Large intestine (tissue), 3 donors: Measurements from ENCODE around the gene EIF2D. TPM values are rescaled to one million over a fixed set of nuclear protein-coding genes. Genes with fewer than 3 reads are reported as not detected.

ENCODE experiments used
- DNase-seq, 2 donors: peaks; one replicate each; pipeline versions ENCODE4 v3.0.0 to v3.0.0-alpha.2; 2013
- H3K27ac ChIP-seq: one replicate; pipeline ENCODE4 v1.5.1; 2013; ENCODE audit warnings: low read length
- H3K27me3 ChIP-seq: 2 replicates; pipeline ENCODE4 v1.6.1; 2013; ENCODE audit warnings: low read length; ENCODE audit not compliant: control insufficient read depth, insufficient read depth
- H3K36me3 ChIP-seq: 2 replicates; pipeline ENCODE4 v1.6.1; 2013; ENCODE audit warnings: low read length; ENCODE audit not compliant: control insufficient read depth, insufficient read depth
- H3K4me1 ChIP-seq: one replicate; pipeline ENCODE4 v1.6.1; 2013; ENCODE audit warnings: low read length; ENCODE audit not compliant: control insufficient read depth, insufficient read depth
- H3K4me3 ChIP-seq: one replicate; pipeline ENCODE4 v1.5.1; 2013; ENCODE audit warnings: low read length
- H3K9me3 ChIP-seq: one replicate; pipeline ENCODE4 v1.6.1; 2013; ENCODE audit warnings: mild to moderate bottlenecking, low read depth, low read length, moderate library complexity; ENCODE audit not compliant: control insufficient read depth
- WGBS: methylation state at CpG from one replicate; pipeline ENCODE4 v1.1.5; 2013; ENCODE audit warnings: low lambda C conversion rate; ENCODE audit not compliant: insufficient coverage; 5-methylcytosine and 5-hydroxymethylcytosine counted together
- polyA plus RNA-seq: library from polyadenylated mRNA; unstranded; fragments of 120-200 nt; gene quantifications from one replicate; pipeline ENCODE4 v1.2.1, GENCODE V29; 2013

EIF2D gene
- polyA plus RNA-seq, 1 donor, result 53.2 TPM

DNA sequence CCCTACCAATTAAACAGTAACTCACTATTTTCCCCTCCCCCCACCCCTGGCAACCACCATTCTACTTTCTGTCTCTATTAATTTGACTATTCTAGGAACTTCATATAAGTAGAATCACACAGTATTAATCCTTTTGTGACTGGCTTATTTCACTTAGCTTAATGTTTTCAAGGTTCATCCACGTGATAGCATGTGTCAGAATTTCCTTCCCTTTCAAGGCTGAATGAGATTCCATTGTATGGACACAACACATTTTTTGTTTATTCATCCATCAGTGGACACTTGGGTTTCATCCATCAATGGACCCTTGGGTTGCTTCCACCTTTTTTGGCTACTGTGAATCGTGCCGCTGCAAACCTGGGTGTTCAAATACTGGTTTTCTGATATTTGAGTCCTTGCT is 41.7 kb downstream of the EIF2D start:
- no peak for DNase-seq
- no CpG with 5 or more reads among the region's 3 CpGs for WGBS
- Histone ChIP-seq H3K4me1 (no peaks in the 10 kb centered on the region), H3K4me3 (no peak overlapping the region), H3K9me3 (no peaks in the 10 kb centered on the region), H3K27me3 (no peaks in the 10 kb centered on the region), H3K27ac (no peak overlapping the region), H3K36me3 (no peaks in the 10 kb centered on the region)

DNA sequence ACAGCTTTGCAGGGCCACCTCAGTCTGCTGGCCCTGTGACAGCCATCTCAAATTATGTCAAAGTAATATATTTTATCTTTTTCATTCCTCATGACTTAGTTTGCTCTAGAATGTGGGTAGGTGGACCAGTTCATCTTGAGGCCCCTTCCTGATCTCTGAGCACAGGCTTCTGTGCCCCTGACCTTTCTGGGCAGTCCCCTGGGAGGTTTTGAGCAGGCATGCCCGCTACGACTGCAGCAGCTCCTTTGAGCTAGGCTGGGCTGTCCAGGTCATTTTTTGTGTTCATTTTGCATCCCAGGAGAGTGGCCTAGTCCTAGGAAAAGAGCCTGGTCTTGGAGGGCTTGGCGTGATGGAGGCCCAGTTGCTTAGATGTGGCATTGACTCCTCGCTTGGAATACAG is 42.7 kb downstream of the EIF2D start:
- no peak for DNase-seq
- no CpG with 5 or more reads among the region's 4 CpGs for WGBS
- H3K4me1 ChIP-seq, result no peaks in the 10 kb centered on the region
- no peaks in the 10 kb centered on the region for H3K27me3 ChIP-seq
- no peak overlapping the region for H3K27ac ChIP-seq
- H3K9me3 ChIP-seq, result no peaks in the 10 kb centered on the region
- no peak overlapping the region for H3K4me3 ChIP-seq
- no peaks in the 10 kb centered on the region for H3K36me3 ChIP-seq

DNA sequence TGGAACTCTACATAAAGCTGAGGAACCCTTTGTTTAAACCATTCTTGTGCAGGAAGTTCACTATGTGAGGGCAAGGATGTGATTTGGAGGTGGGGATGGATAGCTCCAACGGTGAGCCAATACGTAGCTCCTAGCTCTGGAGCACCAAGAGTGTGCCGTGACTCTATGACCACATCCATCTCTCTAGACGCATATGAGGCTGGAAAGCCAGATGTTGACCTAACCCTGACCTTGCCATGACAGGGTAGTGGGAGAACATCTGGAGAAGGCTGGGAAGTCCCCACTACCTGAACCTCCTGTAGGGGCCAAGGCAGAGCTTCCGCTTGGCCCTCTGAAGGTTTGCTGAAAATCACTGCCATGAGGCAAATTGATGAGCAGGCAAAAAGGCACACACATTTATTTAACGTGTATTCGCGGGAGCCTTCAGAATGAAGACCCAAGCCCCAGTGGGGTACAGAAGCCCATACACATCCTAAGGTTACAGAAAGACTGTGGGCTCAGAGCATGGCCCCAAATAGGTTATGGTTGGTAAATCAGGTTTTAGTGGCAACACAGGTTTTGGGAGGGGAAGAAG is 43.4 kb downstream of the EIF2D start:
- H3K27ac ChIP-seq, result no peak overlapping the region
- no peaks in the 10 kb centered on the region for H3K36me3 ChIP-seq
- no CpG with 5 or more reads among the region's 8 CpGs for WGBS
- no peaks in the 10 kb centered on the region for H3K27me3 ChIP-seq
- H3K4me1 ChIP-seq, result no peaks in the 10 kb centered on the region
- DNase-seq, result no peak
- no peak overlapping the region for H3K4me3 ChIP-seq
- H3K9me3 ChIP-seq, result no peaks in the 10 kb centered on the region

DNA sequence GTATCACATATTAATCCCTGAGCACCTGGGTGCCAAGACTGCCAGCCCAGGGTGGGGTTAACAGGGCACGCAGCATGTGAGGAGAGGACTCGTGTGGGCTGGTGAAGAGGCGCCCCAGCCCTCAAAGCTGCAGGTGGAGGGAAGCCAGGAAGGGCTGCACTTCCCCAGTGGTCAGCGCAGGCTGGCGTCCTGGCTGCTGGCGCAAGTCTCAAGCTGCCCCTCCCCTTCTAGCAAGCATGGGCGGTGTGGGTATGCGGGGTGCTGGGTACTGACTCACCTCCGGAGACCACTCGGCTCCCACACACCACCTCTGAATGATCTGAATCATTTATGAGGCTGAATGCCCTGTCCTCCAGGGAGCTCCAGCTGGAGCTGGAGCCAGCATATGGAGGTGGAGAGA is 44.0 kb downstream of the EIF2D start:
- Histone ChIP-seq H3K27me3 (no peaks in the 10 kb centered on the region), H3K4me3 (no peak overlapping the region), H3K4me1 (no peaks in the 10 kb centered on the region), H3K36me3 (no peaks in the 10 kb centered on the region), H3K9me3 (no peaks in the 10 kb centered on the region), H3K27ac (no peak overlapping the region)
- 100% methylated on average over 2 of the region's 10 CpGs for WGBS
- no peak for DNase-seq

DNA sequence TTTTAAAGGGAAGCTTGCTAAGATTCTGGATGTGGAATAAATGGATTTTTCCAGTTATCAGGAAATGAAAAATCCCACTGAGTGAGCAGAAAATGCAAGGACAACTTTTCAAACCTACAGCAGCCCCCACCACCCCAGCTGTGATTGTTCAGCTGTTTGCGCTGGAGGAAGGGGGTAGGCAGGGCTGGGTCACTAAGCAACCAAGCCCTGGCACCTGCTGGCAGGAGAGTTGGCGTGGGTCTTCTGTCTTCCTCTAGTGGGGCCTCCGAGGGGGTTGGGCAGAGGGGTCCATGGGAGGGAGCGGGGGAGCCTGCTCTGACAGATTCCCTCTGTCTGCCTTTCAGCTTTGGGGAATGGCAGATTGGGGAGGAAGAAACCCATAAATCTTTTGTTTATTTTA is 45.3 kb downstream of the EIF2D start:
- no peak overlapping the region for H3K27ac ChIP-seq
- H3K4me3 ChIP-seq, result no peak overlapping the region
- DNase-seq, result no peak
- no peaks in the 10 kb centered on the region for H3K27me3 ChIP-seq
- no peaks in the 10 kb centered on the region for H3K36me3 ChIP-seq
- no peaks in the 10 kb centered on the region for H3K4me1 ChIP-seq
- WGBS, result no CpG with 5 or more reads among the region's 4 CpGs
- no peaks in the 10 kb centered on the region for H3K9me3 ChIP-seq

DNA sequence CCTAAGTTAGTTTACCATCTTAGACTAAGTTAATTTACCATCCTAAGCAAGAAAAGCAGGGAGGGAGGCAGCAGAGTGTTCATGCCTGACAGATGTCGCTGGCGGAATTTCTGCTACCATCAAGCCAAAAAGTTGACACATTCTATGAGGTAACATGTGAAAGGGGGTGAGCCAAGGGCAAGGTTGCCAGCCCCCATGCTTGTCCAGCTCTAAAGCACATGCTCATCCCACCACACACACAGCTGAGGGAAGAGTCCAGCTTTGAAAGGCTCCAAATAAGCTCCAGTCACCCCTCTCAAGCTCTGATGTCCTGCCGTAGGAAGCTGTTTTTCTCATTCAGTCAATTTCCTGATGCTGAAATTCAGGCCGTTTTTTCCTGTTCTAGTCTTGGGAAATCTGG is 46.3 kb downstream of the EIF2D start:
- Histone ChIP-seq H3K27me3 (no peaks in the 10 kb centered on the region), H3K4me3 (no peak overlapping the region), H3K9me3 (no peaks in the 10 kb centered on the region), H3K27ac (no peak overlapping the region), H3K36me3 (no peaks in the 10 kb centered on the region), H3K4me1 (no peaks in the 10 kb centered on the region)
- DNase-seq, result no peak
- no CpG with 5 or more reads among the region's 4 CpGs for WGBS

DNA sequence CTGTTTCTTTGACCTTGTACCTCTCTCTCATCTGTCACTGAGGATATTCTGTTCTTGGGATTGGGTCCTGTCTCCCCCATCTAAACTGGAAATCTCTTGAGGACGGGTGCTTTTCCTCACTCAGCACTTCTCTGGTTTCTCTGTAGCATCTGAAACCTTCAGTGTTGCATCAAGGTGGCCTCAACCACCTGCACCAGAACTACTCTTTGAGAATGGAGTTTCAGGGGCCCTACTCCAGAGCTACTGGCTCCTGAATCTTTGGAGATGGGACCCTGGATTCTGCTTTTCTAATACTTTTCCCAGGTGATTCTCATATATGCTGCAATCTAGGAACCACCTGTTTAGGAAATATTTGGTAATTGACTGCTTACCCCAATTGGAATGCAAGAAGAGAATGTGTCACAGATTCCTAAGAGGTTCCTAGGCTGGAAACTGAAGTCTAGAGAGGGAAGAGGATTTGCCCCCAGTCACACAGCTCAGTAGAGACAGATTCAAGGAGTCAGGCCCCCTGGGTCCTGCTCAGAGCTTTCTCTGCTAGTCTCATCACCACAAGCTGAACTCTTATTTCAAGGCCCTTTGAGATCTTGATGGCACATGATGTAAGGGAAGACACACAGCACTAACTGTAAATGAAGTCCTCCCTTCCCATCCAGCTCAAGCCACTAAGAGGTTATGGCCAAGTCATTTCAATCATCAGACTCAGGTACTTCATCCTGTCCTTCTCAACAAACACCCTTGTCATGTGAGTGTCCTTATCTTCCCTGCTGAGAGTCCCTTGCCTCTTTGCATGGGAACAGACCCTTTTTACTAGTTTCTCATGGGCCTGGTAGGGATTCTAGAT is 48.7 kb downstream of the EIF2D start:
- no peaks in the 10 kb centered on the region for H3K9me3 ChIP-seq
- H3K27ac ChIP-seq, result no peak overlapping the region
- DNase-seq, result no peak
- H3K4me1 ChIP-seq, result peaks cover 3% of the 10 kb centered on the region
- H3K27me3 ChIP-seq, result peaks cover 5% of the 10 kb centered on the region
- WGBS, result no CpG with 5 or more reads among the region's 1 CpG
- H3K36me3 ChIP-seq, result no peaks in the 10 kb centered on the region
- no peak overlapping the region for H3K4me3 ChIP-seq

DNA sequence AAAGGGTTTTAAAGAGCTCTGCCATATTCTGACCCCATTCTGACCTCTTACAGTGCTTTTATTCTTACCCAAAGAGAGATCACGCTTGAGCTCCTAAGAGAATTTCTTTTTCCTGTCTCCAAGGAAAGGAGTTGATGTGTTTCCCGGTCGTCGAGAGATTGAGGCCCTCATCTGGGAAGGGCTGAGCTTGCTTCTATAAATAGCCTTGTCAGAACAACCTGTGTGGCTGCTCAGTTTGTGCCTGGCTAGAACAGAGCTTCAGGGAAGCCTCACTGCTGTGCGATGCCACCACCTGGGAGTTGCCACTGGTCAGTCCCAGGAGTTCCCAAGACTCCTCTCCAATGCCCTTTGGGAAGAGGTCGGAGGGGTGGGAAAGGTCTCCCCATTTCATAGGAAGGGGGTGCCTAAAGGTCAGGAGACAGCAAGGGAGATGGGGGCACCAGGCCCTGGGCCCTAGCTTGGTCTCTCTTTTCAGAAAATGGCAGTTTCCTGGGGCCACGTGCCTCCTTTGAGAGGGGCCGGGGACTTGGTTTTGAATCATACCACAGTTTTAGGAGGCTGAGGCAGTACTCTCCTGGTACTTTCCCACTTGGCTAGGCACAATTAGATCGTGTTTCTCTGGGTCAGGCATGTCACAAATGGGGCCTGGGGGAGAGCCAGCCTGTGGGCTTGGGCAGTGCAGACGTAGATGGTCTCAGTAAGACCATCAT is 52.1 kb downstream of the EIF2D start:
- H3K27ac ChIP-seq, result no peak overlapping the region
- WGBS, result no CpG with 5 or more reads among the region's 10 CpGs
- H3K9me3 ChIP-seq, result no peaks in the 10 kb centered on the region
- no peaks in the 10 kb centered on the region for H3K36me3 ChIP-seq
- H3K27me3 ChIP-seq, result peaks cover 37% of the 10 kb centered on the region
- DNase-seq, result peak in 1 of 2 donors; percentile 36
- no peak overlapping the region for H3K4me3 ChIP-seq
- peaks cover 3% of the 10 kb centered on the region for H3K4me1 ChIP-seq

DNA sequence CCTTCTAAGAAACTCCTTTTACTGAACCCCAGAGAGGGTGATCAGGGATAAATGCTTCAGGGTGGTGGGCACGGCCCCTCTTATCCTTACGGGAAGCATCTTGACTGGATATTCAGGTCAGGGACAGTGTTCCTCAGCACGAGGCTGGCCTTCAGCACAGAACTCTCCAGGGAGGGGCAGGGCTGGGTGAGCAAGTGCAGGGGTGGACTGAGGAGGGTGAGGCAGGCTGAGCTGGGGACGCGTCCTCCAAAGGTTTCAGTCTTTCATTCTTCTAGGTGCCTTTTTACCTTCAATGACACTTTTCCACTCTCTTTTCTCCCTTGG is 52.6 kb downstream of the EIF2D start:
- H3K4me3 ChIP-seq, result no peak overlapping the region
- no peak for DNase-seq
- no peaks in the 10 kb centered on the region for H3K9me3 ChIP-seq
- no peak overlapping the region for H3K27ac ChIP-seq
- no CpG with 5 or more reads among the region's 5 CpGs for WGBS
- peaks cover 41% of the 10 kb centered on the region for H3K27me3 ChIP-seq
- H3K4me1 ChIP-seq, result peaks cover 3% of the 10 kb centered on the region
- no peaks in the 10 kb centered on the region for H3K36me3 ChIP-seq

DNA sequence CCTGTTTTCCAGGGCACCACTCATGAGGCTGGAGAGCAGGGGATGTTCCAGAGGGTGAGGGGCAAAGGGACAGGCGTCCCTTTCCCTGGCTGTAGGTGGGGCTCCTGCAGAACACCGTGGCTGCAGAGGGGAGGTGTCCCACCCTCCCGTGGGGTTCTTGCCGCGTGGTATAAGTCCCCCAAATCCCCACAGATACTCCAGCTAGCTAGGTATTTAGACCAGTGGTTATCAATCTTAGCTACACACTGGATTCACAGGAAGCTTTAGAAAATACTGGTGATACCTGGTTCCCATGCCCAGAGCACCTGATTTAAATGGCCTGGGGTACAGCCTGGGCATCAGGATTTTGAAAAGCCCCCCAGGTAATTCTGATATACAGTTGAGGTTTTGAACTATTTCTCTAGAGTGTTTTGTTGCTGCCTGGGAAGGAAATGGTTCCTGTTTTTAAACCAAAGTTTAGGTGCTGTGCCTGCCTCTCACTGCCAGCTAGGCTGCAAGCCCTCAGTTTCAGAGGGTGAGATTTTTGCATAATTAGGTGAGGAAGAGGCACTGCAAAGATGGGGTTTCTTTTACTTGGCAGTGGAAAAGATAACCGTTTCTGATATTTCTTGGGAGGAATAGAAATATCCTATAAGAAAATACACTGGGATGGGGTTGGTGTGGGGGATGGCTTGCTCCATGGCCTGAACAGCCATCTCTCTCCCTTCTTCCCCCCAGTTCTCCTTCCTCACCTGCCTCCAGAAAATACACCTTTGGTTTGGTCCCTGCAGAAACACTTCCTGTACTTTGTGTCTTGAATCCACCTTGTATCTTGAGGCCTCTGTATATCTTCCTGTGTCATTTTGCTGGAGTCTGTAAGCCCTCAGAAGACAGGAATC is 53.2 kb downstream of the EIF2D start:
- H3K9me3 ChIP-seq, result no peaks in the 10 kb centered on the region
- WGBS, result no CpG with 5 or more reads among the region's 6 CpGs
- H3K27me3 ChIP-seq, result peaks cover 44% of the 10 kb centered on the region
- no peak overlapping the region for H3K27ac ChIP-seq
- H3K4me3 ChIP-seq, result no peak overlapping the region
- H3K4me1 ChIP-seq, result peaks cover 3% of the 10 kb centered on the region
- no peaks in the 10 kb centered on the region for H3K36me3 ChIP-seq
- DNase-seq, result no peak
